ENCODE measurements around the gene SORCS2.

- TF ChIP-seq ZBTB33 (IDR thresholded peaks at IDR 0.05; ENCODE audit: borderline replicate concordance, low read depth): no peak
- TF ChIP-seq FOXM1 (IDR thresholded peaks at IDR 0.05; ENCODE audit: low read depth): no peak
Measured at GRCh38 chr4:7226439-7226838, 34.1 kb downstream of the SORCS2 start.

All from SK-N-SH (cell line).